GM12874 (cell line): ENCODE data around the gene TGM6.

Experiments
- TF ChIP-seq, protein P1 (sequence below): IDR thresholded peaks from 2 replicates; pipeline ENCODE4 v1.5.1; 2011; ENCODE audit warnings: low read depth, mild to moderate bottlenecking, control low read depth, low read length, moderate library complexity; ENCODE audit not compliant: insufficient read depth

TGM6 gene

DNA sequence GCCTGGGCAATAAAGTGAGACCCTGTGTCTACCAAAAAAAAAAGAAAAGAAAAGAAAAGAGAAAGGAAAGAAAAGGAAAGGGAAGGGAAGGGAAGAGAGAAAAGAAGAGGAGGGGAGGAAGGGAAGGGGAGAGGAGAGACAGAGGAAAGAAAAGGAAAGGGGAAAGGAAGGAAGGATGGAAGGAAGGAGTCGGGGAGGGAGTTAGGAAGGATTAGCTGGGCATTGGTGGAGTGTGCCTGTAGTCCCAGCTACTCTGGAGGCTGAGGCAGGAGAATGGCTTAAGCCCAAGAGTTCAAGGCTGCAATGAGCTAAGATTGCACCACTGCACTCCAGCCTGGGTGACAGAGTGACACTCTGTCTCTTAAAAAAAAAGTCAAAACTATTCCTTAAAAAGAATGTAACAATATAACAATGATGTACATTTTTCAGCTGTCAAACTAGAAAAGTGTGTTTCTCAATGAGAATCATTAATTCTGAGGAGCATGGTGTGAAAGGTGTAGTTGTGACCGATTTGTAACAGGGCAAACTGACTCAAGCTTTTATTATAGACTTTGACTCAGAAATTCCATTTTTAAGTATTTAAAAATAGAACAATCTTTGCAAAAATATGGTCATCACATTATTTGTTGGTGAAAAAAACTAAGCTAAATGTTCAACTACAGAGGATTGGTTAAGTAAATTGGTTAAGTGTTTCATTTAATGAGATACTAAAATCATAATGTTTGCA is 75.2 kb downstream of the TGM6 start:
- TF ChIP-seq, protein P1, sequence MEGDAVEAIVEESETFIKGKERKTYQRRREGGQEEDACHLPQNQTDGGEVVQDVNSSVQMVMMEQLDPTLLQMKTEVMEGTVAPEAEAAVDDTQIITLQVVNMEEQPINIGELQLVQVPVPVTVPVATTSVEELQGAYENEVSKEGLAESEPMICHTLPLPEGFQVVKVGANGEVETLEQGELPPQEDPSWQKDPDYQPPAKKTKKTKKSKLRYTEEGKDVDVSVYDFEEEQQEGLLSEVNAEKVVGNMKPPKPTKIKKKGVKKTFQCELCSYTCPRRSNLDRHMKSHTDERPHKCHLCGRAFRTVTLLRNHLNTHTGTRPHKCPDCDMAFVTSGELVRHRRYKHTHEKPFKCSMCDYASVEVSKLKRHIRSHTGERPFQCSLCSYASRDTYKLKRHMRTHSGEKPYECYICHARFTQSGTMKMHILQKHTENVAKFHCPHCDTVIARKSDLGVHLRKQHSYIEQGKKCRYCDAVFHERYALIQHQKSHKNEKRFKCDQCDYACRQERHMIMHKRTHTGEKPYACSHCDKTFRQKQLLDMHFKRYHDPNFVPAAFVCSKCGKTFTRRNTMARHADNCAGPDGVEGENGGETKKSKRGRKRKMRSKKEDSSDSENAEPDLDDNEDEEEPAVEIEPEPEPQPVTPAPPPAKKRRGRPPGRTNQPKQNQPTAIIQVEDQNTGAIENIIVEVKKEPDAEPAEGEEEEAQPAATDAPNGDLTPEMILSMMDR, result no peak

DNA sequence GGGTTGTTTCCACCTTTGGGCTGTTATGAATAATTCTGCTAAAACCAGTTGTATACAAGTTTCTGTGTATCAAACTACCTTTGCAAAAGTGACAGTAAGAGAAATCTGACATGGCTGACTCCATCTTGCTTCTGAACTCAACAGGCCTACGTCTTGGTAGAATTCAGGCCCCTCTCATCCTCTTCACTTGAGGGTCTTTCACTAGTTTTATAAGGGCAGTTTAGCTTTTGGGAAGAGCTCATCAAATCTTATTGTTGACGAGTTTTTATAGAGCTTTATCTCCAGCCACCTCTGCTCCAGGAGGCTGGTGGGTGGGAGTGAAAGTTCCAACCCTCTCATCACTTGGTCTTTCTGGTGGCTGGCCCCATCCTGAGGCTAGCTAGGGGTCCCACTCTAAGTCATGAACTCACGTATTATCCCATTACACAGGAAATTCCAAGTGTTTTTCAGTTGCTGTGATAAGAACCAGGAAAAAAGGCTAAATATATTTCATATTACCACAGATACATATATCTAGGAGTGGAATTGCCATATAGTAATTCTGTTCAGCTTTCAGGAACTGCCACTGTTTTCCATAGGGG is 78.3 kb downstream of the TGM6 start:
- TF ChIP-seq, protein P1, result no peak

- TF ChIP-seq, protein P1, result no peak
Measured at GRCh38 chr20:2459981-2460751, 79.5 kb downstream of the TGM6 start.

GRCh38 chr20:2460752-2461424 is 80.2 kb downstream of the TGM6 start:
- TF ChIP-seq, protein P1, result no peak

- TF ChIP-seq, protein P1, result no peak
Measured at GRCh38 chr20:2462484-2462883, 81.8 kb downstream of the TGM6 start.

DNA sequence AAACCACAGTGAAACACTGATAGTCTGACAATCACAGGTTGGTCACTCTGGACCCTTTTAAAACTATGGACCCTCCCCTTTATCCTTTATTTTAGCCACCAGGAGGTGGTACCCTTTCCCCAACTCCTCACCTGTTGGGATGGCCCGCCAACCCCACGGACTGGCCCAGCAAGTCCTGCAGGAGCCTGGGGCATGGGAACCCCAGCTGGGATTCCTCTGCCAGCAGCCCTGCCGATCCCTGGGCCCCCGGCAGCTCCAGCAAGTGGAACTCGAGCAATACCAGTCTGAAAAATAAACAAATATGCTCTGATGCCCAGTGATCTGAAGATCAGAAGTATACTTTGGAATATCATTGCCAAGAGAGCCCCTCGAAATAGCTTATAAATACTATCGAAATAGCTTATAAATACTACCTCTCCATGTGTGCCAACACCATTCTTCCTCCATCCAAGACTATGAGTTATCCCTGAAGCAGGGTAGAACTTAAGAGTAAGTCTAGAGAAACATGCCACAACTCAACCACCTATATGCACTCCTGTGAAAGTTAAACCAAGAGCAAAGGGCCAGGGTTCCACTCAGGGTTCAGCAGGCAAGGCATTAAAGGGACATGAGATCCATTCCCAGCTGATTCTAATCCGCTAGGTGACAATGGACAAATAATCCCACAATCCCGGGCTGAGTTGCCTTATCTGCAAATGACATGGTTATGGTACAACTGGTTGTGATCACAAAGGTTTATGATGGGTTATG is 83.1 kb downstream of the TGM6 start:
- TF ChIP-seq, protein P1, result no peak
